Left hindlimb (tissue), 1 donor: ENCODE measurements around the gene TMEM191B.
"Not testable (repeated sequence)": the region's sequence is repeated elsewhere in the genome, so short reads cannot be mapped to it uniquely, and the experiment has no call there.

Source experiments
- DNase-seq: peaks from one replicate; pipeline ENCODE4 v3.0.0-alpha.2; 2018

Gene TMEM191B

DNA sequence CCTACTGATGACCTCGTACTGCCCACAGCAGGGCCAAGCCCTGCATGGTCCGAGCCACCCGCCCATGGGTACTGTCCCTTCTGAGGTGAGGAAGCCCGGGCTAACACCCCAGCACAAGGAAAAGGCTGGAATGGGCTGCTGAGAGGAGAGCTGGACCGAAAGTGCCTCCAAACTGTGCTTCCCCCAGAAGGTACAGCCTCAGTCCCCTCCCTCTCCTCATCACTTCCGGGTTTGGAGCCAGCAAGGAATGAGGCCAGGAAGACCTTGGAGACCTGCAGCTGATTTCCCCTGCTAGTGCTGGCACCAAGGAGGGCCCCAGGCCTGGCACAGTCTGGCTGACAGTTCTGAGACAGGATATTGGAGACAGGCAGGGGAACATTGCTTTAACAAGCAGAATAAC is 31.3 kb downstream of the TMEM191B start:
- DNase-seq, result not testable (repeated sequence)

- not testable (repeated sequence) for DNase-seq
These were observed 32.7 kb downstream of the TMEM191B start for GRCh38 chr22:18560099-18560974.

GRCh38 chr22:18570509-18571246 is 43.1 kb downstream of the TMEM191B start:
- not testable (repeated sequence) for DNase-seq

- DNase-seq, result not testable (repeated sequence)
These were observed 46.0 kb downstream of the TMEM191B start for GRCh38 chr22:18573483-18574164.

GRCh38 chr22:18574555-18574954 is 47.0 kb downstream of the TMEM191B start:
- DNase-seq, result not testable (repeated sequence)

DNA sequence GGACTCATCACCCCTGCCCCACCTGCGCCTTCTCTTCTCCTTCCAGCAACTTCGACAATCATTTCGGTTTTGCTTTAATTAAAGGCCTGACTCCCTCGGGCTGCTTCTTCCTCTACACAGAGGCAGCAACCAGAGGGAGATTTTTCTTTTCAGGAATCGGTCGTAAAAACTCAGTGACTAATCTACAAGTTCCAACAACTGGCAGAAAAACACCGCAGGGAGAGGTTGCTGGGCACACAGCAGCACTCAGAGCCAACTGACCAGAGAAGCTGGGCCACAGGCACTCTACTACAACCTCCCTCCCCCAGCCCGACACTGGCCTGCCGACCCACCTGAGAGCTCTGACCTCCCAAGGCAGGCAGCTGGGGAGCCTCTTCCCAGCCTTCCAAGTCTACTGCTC is 48.1 kb downstream of the TMEM191B start:
- not testable (repeated sequence) for DNase-seq

GRCh38 chr22:18577090-18577818 is 49.7 kb downstream of the TMEM191B start:
- DNase-seq, result not testable (repeated sequence)

DNA sequence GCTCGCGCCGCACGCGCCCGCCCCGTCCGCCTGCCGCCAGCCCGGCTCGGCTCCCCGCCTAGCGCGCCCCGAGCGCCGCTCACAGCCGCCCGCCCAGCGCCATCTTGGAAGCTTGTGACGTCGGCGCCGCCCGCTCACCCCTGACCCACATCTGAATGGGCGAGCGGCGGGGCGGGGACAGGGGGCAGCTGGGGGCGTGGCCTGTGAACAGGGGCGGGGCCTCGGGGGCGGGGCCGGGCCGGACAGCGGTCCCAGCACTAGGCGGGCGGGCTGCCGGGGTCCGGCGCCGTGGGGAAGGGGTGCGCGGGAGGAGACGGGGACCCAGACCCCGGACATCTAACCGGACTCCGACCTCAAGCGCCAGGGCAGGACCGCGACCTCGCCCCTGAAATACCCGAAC is 50.2 kb downstream of the TMEM191B start:
- peak; percentile 55 for DNase-seq
